Nephron progenitor cell (in vitro differentiated cells): ENCODE results near the gene POP4.
"Not testable (repeated sequence)": the region's sequence is repeated elsewhere in the genome, so short reads cannot be mapped to it uniquely, and the experiment has no call there.

ENCODE experiments used
- DNase-seq: peaks from one replicate; pipeline ENCODE4 v3.0.0; 2021
- H3K27ac Mint-ChIP-seq: 2 replicates; pipeline ENCODE4 v1.8.0; 2021; ENCODE audit warnings: mild to moderate bottlenecking, moderate library complexity, mixed read lengths
- H3K27me3 Mint-ChIP-seq: 2 replicates; pipeline ENCODE4 v1.8.0; 2021; ENCODE audit warnings: mild to moderate bottlenecking, low read depth, mixed read lengths; ENCODE audit not compliant: poor library complexity
- H3K36me3 Mint-ChIP-seq: 2 replicates; pipeline ENCODE4 v1.8.0; 2021; ENCODE audit warnings: low read depth, mixed read lengths
- H3K4me1 Mint-ChIP-seq: 2 replicates; pipeline ENCODE4 v1.8.0; 2021; ENCODE audit warnings: mixed read lengths
- H3K4me3 Mint-ChIP-seq: 2 replicates; pipeline ENCODE4 v1.8.0; 2021; ENCODE audit warnings: mild to moderate bottlenecking, moderate library complexity, mixed read lengths
- H3K9me3 Mint-ChIP-seq: 2 replicates; pipeline ENCODE4 v1.8.0; 2021; ENCODE audit warnings: mild to moderate bottlenecking, moderate library complexity, mixed read lengths
- CTCF ChIP-seq: fragments of 200-600 bp; sonication (generic); IDR thresholded peaks from 2 replicates; pipeline ENCODE4 v1.5.0; 2021; ENCODE audit warnings: antibody characterized with exemption

POP4 gene

DNA sequence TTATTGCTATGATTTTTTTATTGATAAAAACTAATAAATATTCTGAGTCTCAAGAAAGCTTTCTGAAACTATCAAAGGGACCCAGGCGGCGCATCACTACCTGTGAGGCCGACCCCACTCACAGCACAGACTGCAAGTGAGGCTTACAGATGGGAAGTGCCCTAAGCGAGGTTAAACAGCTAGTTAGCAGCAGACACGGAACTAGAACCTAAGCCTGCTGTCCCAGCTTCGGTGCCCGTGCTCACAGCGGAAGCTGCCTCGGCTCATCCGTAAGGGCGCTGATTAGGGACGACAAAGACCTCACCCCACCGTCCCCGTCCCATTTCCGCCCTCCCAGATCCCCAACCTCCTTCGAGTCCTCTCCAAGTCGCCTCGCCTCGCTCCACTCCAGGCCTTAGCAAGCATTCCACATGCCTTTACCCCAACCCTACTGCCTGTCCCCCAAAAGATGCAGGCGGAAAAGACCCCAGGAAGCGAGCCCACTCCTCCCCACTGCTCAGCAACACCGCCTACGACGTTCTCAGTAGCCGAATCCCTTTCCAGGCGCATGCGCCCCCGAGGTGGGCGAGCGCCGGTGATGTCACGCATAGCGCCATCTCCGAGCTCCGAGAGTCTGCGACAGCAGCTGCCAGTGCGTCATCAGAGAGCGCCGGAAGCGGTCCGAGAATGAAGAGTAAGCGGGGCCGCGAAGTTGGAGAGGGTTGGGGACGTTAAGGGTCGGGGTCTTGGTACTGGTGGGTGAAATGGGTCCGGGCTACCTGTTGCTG, at the start of gene POP4:
Gene POP4, plus strand, starts transcription at position 631 of the 767 bp plus-strand sequence. Its CDS starts 36 bp downstream, at position 667.
- no peak for TF ChIP-seq CTCF
- Mint-ChIP-seq H3K36me3 (no peaks in the 10 kb centered on the region), H3K27me3 (peaks cover 9% of the 10 kb centered on the region), H3K4me1 (peaks cover 44% of the 10 kb centered on the region), H3K27ac (peak within 1 kb of the TSS; percentile 99), H3K9me3 (no peaks in the 10 kb centered on the region), H3K4me3 (peak within 1 kb of the TSS; percentile 100)
- peak; percentile 98 for DNase-seq

- H3K36me3 Mint-ChIP-seq: not testable (repeated sequence)
Observed at GRCh38 chr19:29559110-29559509, 47.0 kb upstream of the POP4 start.

DNA sequence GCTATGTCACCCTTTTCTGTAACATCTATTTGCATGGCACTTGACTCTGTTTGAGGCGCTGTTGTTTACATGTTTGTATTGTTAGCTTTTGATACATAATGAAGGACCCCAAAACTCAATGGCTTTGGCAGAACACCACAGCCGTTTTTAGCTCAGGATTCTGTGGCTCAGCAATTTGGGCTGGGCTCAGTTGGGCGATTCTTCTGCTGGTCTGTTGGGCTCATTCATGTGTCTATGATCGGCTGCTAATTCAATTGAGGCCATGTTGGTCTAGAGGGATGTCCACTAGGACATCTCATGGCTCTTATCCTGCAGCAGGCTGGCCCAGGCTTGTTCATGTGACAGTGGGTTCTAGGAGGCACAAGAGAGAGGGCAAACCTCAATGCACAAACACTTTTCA, 46.3 kb upstream of the POP4 start:
- no peak for TF ChIP-seq CTCF
- Mint-ChIP-seq H3K4me3 (no peak overlapping the region), H3K36me3 (peaks cover 7% of the 10 kb centered on the region), H3K27ac (no peak overlapping the region), H3K27me3 (peaks cover 13% of the 10 kb centered on the region), H3K4me1 (peaks cover 9% of the 10 kb centered on the region), H3K9me3 (peaks cover 49% of the 10 kb centered on the region)
- no peak for DNase-seq

More at GRCh38 chr19:29559110-29559509, 47.0 kb upstream of the POP4 start:
- H3K4me3 Mint-ChIP-seq, H3K27ac Mint-ChIP-seq, H3K4me1 Mint-ChIP-seq, H3K27me3 Mint-ChIP-seq, DNase-seq: not testable (repeated sequence)
- peaks cover 55% of the 10 kb centered on the region for H3K9me3 Mint-ChIP-seq

GRCh38 chr19:29560313-29561075, 45.6 kb upstream of the POP4 start:
- TF ChIP-seq CTCF: no peak
- no peak for DNase-seq
- Mint-ChIP-seq H3K9me3 (peaks cover 41% of the 10 kb centered on the region), H3K4me3 (no peak overlapping the region), H3K36me3 (peaks cover 7% of the 10 kb centered on the region), H3K4me1 (peaks cover 9% of the 10 kb centered on the region), H3K27ac (no peak overlapping the region), H3K27me3 (peaks cover 20% of the 10 kb centered on the region)

DNA sequence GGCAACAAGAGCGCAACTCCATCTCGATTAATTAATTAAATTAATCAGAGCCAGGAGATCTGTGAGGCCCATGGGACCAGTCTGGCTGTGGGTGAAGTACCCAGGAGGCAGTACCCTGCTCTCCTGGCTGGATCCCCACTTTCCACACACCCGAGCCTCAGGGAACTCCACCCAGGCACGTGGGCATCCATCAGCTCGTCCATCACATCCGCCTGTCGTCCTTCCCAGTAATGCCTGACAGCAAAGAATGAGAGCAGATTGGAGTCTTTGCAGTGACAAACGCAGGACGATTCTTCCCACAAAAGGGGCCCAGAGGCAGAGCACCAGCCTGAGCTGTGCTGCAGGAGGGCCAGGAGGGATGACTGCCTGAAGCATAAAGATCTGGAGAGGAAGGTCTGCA, 44.5 kb upstream of the POP4 start:
- no peak for DNase-seq
- Mint-ChIP-seq H3K36me3 (peaks cover 7% of the 10 kb centered on the region), H3K4me3 (no peak overlapping the region), H3K4me1 (peaks cover 9% of the 10 kb centered on the region), H3K27me3 (peaks cover 21% of the 10 kb centered on the region), H3K27ac (no peak overlapping the region), H3K9me3 (peaks cover 30% of the 10 kb centered on the region)
- no peak for TF ChIP-seq CTCF
